Thoracic aorta (tissue), 2 donors: ENCODE data around the gene MAN2A2. TPM values are rescaled to one million over a fixed set of nuclear protein-coding genes. Genes with fewer than 3 reads are reported as not detected.

Source experiments
- ATAC-seq: fragments of 150-250 bp; one replicate; pipeline ENCODE4 v1.8.0; 2017; ENCODE audit warnings: low read depth; ENCODE audit not compliant: insufficient number of reproducible peaks, low FRiP score
- DNase-seq: peaks from one replicate; pipeline ENCODE4 v3.0.0-alpha.2; 2020; ENCODE audit warnings: low spot score
- H3K27ac ChIP-seq, 2 donors: fragments of 200-600 bp; sonication (generic); 1 replicate in 1 of 2; 2 replicates in 1 of 2; pipeline ENCODE4 v1.5.1; 2016; ENCODE audit warnings: mild to moderate bottlenecking in 2 of 2, moderate library complexity in 2 of 2
- H3K27me3 ChIP-seq: fragments of 200-600 bp; sonication (generic); replicated peaks from 2 replicates; pipeline ENCODE4 v1.6.0; 2016; ENCODE audit warnings: mild to moderate bottlenecking; ENCODE audit not compliant: insufficient read depth
- H3K36me3 ChIP-seq: fragments of 200-600 bp; sonication (generic); one replicate; pipeline ENCODE4 v1.5.1; 2016
- H3K4me1 ChIP-seq, 2 donors: fragments of 200-600 bp; sonication (generic); 1 replicate in 1 of 2; 2 replicates in 1 of 2; pipeline versions ENCODE4 v1.5.1 to v1.6.0; 2016; ENCODE audit warnings: low read depth in 2 of 2, mild to moderate bottlenecking in 1 of 2; ENCODE audit not compliant: control insufficient read depth in 1 of 2
- H3K4me3 ChIP-seq: fragments of 200-600 bp; sonication (generic); 2 replicates; pipeline ENCODE4 v1.5.1; 2016; ENCODE audit warnings: mild to moderate bottlenecking
- H3K9me3 ChIP-seq: fragments of 200-600 bp; sonication (generic); 2 replicates; pipeline ENCODE4 v1.5.1; 2016
- total RNA-seq, 2 donors: library from RNA; depleted of rRNA; stranded (reverse); fragments of >200 nt; gene quantifications; one replicate each; pipeline versions ENCODE4 v1.1.0 to v1.2.3, GENCODE V29; 2016
- TF ChIP-seq, protein P1 (sequence below): fragments of 200-600 bp; sonication (generic); IDR thresholded peaks from one replicate; pipeline ENCODE4 v1.5.1; 2019; ENCODE audit warnings: antibody characterized with exemption

MAN2A2 gene
- total RNA-seq, 2 donors from 2014 or later: 59.7 to 68.4 TPM

DNA sequence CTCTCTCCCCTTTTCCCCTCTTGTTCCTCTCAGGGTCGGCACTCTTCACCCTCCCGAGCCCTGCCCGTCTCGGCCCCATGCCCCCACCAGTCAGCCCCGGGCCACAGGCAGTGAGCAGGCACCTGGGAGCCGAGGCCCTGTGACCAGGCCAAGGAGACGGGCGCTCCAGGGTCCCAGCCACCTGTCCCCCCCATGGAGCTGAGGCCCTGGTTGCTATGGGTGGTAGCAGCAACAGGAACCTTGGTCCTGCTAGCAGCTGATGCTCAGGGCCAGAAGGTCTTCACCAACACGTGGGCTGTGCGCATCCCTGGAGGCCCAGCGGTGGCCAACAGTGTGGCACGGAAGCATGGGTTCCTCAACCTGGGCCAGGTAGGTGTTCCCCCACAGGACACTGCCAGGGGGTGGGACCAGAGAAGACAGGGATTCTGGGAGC is 27.5 kb upstream of the MAN2A2 start:
- H3K9me3 ChIP-seq: no peaks in the 10 kb centered on the region
- H3K27me3 ChIP-seq: no peaks in the 10 kb centered on the region
- TF ChIP-seq, protein P1, sequence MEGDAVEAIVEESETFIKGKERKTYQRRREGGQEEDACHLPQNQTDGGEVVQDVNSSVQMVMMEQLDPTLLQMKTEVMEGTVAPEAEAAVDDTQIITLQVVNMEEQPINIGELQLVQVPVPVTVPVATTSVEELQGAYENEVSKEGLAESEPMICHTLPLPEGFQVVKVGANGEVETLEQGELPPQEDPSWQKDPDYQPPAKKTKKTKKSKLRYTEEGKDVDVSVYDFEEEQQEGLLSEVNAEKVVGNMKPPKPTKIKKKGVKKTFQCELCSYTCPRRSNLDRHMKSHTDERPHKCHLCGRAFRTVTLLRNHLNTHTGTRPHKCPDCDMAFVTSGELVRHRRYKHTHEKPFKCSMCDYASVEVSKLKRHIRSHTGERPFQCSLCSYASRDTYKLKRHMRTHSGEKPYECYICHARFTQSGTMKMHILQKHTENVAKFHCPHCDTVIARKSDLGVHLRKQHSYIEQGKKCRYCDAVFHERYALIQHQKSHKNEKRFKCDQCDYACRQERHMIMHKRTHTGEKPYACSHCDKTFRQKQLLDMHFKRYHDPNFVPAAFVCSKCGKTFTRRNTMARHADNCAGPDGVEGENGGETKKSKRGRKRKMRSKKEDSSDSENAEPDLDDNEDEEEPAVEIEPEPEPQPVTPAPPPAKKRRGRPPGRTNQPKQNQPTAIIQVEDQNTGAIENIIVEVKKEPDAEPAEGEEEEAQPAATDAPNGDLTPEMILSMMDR: no peak
- no peak overlapping the region for H3K4me3 ChIP-seq
- H3K4me1 ChIP-seq: peaks cover 25 to 26% of the 10 kb centered on the region in 2 donors
- no peak for DNase-seq
- ATAC-seq: no peak
- no peak overlapping the region for H3K27ac ChIP-seq
- peaks cover 46% of the 10 kb centered on the region for H3K36me3 ChIP-seq

DNA sequence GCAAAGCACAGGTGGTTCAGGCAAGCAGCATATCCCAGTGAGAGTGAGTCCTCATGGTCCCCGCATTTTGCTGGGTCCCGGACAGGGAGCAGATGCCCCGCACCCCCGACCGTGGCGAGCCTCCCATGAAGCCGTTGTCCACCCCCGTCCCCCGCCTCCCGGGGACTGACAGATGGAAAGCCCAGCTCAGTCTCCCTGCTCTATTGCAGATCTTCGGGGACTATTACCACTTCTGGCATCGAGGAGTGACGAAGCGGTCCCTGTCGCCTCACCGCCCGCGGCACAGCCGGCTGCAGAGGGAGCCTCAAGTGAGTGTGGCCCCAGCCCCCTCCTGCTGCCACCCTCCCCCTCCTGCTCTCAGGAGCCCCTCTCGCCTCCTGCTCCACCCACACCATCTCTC is 27.1 kb upstream of the MAN2A2 start:
- peaks cover 51% of the 10 kb centered on the region for H3K36me3 ChIP-seq
- no peak overlapping the region for H3K27ac ChIP-seq
- TF ChIP-seq, protein P1: no peak
- no peak overlapping the region for H3K4me3 ChIP-seq
- no peaks in the 10 kb centered on the region for H3K27me3 ChIP-seq
- H3K4me1 ChIP-seq: peaks cover 23% of the 10 kb centered on the region in 2 donors
- ATAC-seq (no peak), DNase-seq (no peak)
- H3K9me3 ChIP-seq: no peaks in the 10 kb centered on the region

DNA sequence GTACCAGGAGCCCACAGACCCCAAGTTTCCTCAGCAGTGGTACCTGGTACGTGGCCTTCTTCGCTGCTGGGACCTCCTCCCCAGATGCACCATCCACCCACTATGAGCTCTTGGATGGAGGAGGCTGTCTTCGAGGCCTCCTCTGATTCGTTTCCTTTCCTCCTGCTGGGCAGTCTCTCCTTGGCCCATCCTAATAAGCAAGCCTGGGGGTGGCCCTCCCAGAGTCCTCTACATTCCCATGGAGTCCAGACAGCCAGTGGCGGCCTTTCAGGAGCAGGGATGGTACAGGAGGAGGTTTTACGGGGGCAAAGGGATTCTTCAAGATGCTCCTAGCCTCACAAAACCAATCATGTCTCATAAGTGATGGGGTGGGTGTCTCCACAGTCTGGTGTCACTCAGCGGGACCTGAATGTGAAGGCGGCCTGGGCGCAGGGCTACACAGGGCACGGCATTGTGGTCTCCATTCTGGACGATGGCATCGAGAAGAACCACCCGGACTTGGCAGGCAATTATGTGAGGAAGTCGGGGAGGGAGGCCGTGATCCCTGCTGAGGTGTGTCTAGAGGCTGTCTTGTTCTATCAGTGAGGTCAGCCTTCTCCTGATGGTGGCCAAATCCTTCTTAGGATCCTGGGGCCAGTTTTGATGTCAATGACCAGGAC is 26.5 kb upstream of the MAN2A2 start:
- TF ChIP-seq, protein P1: no peak
- Histone ChIP-seq H3K36me3 (peaks cover 56% of the 10 kb centered on the region), H3K27me3 (no peaks in the 10 kb centered on the region), H3K27ac (no peak overlapping the region), H3K4me1 (peaks cover 23% of the 10 kb centered on the region in 2 donors), H3K9me3 (no peaks in the 10 kb centered on the region), H3K4me3 (no peak overlapping the region)
- no peak for ATAC-seq
- no peak for DNase-seq

DNA sequence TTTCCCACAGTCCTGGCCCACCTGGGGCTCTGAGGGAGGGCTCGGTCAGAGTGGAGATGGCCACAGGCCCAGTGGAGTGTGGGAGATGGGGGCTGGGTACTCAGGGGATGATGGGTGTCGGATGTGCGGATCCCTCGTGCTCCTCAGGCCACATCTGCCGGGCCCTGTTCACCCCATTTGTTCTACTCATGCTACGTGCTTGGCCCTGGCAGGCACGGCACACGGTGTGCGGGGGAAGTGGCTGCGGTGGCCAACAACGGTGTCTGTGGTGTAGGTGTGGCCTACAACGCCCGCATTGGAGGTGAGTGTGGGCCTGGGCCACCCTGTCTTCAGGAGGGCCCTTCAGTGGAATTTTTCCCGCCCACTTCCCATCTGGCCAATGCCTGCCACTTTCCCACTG is 25.8 kb upstream of the MAN2A2 start:
- TF ChIP-seq, protein P1: no peak
- Histone ChIP-seq H3K4me1 (peaks cover 22% of the 10 kb centered on the region in 2 donors), H3K27me3 (no peaks in the 10 kb centered on the region), H3K27ac (no peak overlapping the region), H3K36me3 (peaks cover 59% of the 10 kb centered on the region), H3K4me3 (no peak overlapping the region), H3K9me3 (no peaks in the 10 kb centered on the region)
- ATAC-seq: no peak
- DNase-seq: no peak

DNA sequence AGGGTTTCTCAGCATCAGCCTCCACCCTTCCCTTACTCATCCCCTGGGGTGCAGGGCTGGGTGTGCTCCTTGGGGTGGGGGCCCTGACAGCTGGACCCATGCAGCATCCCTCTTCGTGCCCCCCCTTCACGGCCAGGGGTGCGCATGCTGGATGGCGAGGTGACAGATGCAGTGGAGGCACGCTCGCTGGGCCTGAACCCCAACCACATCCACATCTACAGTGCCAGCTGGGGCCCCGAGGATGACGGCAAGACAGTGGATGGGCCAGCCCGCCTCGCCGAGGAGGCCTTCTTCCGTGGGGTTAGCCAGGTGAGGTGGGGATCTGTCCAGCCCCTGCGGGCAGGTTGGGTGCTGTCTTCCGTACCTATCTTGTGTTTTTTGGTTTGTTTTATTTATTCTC is 25.1 kb upstream of the MAN2A2 start:
- ATAC-seq (no peak), DNase-seq (no peak)
- H3K4me1 ChIP-seq: peaks cover 16% of the 10 kb centered on the region in 2 donors
- H3K9me3 ChIP-seq: no peaks in the 10 kb centered on the region
- peaks cover 62% of the 10 kb centered on the region for H3K36me3 ChIP-seq
- no peak overlapping the region for H3K27ac ChIP-seq
- H3K4me3 ChIP-seq: no peak overlapping the region
- no peaks in the 10 kb centered on the region for H3K27me3 ChIP-seq
- TF ChIP-seq, protein P1: no peak
